Body of pancreas (tissue), 4 donors: ENCODE measurements around the gene OR6N1.

Experiments
- POLR2A ChIP-seq, 3 donors: fragments of 450-650 bp; IDR thresholded peaks; one replicate each; pipeline ENCODE4 v1.6.1; 2016; ENCODE audit warnings: antibody characterized with exemption in 3 of 3, mild to moderate bottlenecking in 2 of 3
- TF ChIP-seq, protein P1 (sequence below), 7 experiments: fragments of 450-650 bp in 4 of 7; fragments of 200-600 bp in 3 of 7; sonication (generic) in 3 of 7; IDR thresholded peaks; one replicate each; pipeline ENCODE4 v1.5.1; 2016 to 2019; ENCODE audit warnings: antibody characterized with exemption in 7 of 7

DNA sequence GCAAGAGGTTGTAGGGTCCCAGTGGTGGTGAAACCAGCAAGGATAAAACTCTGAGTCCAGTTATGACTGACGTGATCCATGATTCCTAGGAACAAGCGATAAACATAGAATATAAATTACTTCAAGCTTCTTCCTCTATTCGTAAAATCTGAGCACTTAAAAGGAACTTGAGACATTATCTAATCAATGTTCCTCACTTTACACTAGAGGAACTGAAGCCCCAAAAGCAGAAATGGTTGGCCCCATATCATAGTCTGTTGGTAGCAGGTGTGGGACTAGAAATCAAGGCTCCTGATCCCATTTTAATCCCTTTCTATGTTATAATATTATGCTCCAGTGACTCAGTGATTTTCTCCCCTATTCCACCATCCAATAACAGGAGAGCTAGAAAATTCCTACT, 37.3 kb upstream of the OR6N1 start:
- TF ChIP-seq, protein P1, sequence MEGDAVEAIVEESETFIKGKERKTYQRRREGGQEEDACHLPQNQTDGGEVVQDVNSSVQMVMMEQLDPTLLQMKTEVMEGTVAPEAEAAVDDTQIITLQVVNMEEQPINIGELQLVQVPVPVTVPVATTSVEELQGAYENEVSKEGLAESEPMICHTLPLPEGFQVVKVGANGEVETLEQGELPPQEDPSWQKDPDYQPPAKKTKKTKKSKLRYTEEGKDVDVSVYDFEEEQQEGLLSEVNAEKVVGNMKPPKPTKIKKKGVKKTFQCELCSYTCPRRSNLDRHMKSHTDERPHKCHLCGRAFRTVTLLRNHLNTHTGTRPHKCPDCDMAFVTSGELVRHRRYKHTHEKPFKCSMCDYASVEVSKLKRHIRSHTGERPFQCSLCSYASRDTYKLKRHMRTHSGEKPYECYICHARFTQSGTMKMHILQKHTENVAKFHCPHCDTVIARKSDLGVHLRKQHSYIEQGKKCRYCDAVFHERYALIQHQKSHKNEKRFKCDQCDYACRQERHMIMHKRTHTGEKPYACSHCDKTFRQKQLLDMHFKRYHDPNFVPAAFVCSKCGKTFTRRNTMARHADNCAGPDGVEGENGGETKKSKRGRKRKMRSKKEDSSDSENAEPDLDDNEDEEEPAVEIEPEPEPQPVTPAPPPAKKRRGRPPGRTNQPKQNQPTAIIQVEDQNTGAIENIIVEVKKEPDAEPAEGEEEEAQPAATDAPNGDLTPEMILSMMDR (IDR thresholded peaks at IDR 0.05), result no peak
- TF ChIP-seq POLR2A (IDR thresholded peaks at IDR 0.05), result no peak
